Measurements from ENCODE around the gene TENT5D. TPM values are rescaled to one million over a fixed set of nuclear protein-coding genes. Genes with fewer than 3 reads are reported as not detected.
"Not testable (repeated sequence)": the region's sequence is repeated elsewhere in the genome, so short reads cannot be mapped to it uniquely, and the experiment has no call there.

The TENT5D gene
- polyA plus RNA-seq, 1 experiment: not detected

DNA sequence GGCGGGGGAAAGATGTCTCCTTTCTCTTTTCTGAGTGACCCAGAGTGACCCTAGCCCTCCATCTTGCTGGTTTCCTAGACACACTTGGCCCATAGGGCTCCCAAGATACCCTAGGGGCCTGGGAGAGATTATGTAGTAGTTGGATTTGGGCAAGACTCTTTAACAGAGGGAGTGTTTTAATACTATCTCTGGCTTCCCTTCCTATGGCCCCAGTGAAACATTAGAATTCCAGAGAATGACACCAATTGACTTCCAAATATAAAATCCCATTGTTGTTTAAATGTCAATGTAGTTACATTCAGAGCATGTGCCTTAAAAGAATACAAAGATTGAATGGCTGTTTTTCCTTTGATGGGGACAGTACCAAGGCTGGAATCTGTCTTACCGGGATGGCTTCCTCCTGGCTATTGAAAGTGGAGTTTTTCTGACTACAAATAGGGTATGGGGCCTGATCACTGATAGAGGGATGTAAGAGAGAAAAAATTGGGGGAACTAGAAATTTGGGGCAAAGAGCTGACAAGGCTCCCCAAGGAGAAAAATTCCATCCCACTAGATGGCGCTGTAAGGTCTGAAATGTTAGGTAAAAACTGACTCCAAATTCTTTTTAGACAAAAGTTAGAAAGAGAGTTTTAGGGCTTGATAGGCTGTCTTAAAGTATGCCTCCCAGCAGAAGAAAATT lies 10.7 kb downstream of the TENT5D start:
- CTCF ChIA-PET: no interaction called here
- TF ChIP-seq, protein P1, sequence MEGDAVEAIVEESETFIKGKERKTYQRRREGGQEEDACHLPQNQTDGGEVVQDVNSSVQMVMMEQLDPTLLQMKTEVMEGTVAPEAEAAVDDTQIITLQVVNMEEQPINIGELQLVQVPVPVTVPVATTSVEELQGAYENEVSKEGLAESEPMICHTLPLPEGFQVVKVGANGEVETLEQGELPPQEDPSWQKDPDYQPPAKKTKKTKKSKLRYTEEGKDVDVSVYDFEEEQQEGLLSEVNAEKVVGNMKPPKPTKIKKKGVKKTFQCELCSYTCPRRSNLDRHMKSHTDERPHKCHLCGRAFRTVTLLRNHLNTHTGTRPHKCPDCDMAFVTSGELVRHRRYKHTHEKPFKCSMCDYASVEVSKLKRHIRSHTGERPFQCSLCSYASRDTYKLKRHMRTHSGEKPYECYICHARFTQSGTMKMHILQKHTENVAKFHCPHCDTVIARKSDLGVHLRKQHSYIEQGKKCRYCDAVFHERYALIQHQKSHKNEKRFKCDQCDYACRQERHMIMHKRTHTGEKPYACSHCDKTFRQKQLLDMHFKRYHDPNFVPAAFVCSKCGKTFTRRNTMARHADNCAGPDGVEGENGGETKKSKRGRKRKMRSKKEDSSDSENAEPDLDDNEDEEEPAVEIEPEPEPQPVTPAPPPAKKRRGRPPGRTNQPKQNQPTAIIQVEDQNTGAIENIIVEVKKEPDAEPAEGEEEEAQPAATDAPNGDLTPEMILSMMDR (IDR thresholded peaks at IDR 0.05; ENCODE audit: insufficient read depth, low read depth, low read length): no peak
- Histone ChIP-seq H3K27me3 (ENCODE audit: control insufficient read depth, insufficient read depth, low read length) (no peaks in the 10 kb centered on the region), H3K36me3 (ENCODE audit: control insufficient read depth, insufficient read depth, low read length) (no peaks in the 10 kb centered on the region), H3K4me3 (ENCODE audit: low read depth, low read length) (no peak overlapping the region)
- DNase-seq (ENCODE audit: low read depth): no peak
- POLR2A ChIA-PET: no interaction called here

DNA sequence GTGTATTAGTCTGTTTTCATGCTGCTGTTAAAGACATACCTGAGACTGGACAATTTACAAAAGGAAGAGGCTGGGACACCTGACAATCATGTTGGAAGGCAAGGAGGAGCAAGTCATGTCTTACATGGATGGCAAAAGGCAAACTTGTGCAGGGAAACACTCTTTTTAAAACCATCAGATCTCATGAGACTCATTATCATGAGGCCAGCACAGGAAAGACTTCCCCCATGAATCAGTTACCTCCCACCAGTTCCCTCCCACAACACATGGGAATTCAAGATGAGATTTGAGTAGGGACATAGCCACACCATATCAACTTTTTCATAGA lies 11.2 kb downstream of the TENT5D start:
- no peak overlapping the region for H3K4me3 ChIP-seq (ENCODE audit: low read depth, low read length)
- no peak for DNase-seq (ENCODE audit: low read depth)
- ChIA-PET CTCF (no interaction called here), POLR2A (no interaction called here)
- H3K36me3 ChIP-seq (ENCODE audit: control insufficient read depth, insufficient read depth, low read length): no peaks in the 10 kb centered on the region
- H3K27me3 ChIP-seq (ENCODE audit: control insufficient read depth, insufficient read depth, low read length): no peaks in the 10 kb centered on the region
- TF ChIP-seq, protein P1 (IDR thresholded peaks at IDR 0.05; ENCODE audit: insufficient read depth, low read depth, low read length): no peak

DNA sequence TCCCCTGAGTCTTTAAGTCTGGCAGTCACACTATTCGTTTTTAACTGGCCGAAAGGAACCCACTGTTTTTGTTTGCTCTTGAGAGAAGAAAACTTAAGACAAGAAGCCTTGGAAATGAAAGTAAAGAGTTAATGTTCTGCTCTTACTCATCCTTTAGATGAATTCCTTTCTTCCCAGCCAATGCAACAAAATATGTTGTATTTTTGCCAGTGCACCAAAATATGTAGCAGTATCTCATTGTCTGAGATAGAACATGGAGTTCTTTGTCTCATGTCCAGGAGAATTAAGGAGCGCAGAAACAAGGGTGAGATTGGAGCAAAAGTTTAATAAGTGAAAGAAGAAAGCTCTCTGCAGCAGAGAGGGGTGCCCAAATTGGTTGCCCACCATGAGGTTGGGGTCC lies 12.2 kb downstream of the TENT5D start:
- DNase-seq (ENCODE audit: low read depth): no peak
- TF ChIP-seq, protein P1 (IDR thresholded peaks at IDR 0.05; ENCODE audit: insufficient read depth, low read depth, low read length): no peak
- ChIA-PET POLR2A (no interaction called here), CTCF (no interaction called here)
- H3K36me3 ChIP-seq (ENCODE audit: control insufficient read depth, insufficient read depth, low read length): no peaks in the 10 kb centered on the region
- H3K4me3 ChIP-seq (ENCODE audit: low read depth, low read length): no peak overlapping the region
- no peaks in the 10 kb centered on the region for H3K27me3 ChIP-seq (ENCODE audit: control insufficient read depth, insufficient read depth, low read length)

DNA sequence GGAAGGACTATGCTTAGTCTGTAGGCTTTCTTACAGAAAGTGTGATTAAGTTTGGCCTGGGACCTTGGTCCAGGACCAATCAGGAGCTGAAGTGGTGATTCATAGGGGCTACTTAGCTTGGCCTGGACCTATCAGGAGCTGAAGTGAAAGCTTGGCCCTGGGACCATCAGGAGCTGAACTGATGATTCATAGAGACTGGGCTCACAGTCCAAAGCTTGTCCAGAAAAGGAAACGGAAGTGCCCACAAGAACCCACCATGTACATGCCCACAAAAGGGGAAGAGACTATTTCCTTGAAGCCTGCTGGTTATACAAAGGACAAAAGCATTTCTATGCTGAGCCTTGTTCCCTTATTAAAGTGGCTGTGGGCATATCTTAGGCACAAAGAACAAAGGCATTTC lies 12.6 kb downstream of the TENT5D start:
- ChIA-PET CTCF (no interaction called here), POLR2A (no interaction called here)
- TF ChIP-seq, protein P1 (IDR thresholded peaks at IDR 0.05; ENCODE audit: insufficient read depth, low read depth, low read length): no peak
- Histone ChIP-seq H3K36me3 (ENCODE audit: control insufficient read depth, insufficient read depth, low read length) (no peaks in the 10 kb centered on the region), H3K27me3 (ENCODE audit: control insufficient read depth, insufficient read depth, low read length) (no peaks in the 10 kb centered on the region), H3K4me3 (ENCODE audit: low read depth, low read length) (no peak overlapping the region)
- DNase-seq (ENCODE audit: low read depth): no peak

DNA sequence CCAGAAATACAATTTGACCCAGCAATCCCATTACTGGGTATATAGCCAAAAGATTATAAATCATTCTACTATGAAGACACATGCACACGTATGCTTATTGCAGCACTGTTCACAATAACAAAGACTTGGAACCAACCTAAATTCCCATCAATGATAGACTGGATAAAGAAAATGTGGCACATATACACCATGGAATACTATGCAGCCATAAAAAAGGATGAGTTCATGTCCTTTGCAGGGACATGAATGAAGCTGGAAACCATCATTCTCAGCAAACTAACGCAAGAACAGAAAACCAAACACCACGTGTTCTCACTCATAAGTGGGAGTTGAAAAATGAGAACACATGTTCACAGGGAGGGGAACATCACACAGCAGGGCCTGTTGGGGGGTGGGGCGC lies 47.9 kb downstream of the TENT5D start:
- DNase-seq (ENCODE audit: low read depth); CTCF ChIA-PET; H3K36me3 ChIP-seq (ENCODE audit: control insufficient read depth, insufficient read depth, low read length); POLR2A ChIA-PET; H3K4me3 ChIP-seq (ENCODE audit: low read depth, low read length); H3K27me3 ChIP-seq (ENCODE audit: control insufficient read depth, insufficient read depth, low read length): not testable (repeated sequence)

DNA sequence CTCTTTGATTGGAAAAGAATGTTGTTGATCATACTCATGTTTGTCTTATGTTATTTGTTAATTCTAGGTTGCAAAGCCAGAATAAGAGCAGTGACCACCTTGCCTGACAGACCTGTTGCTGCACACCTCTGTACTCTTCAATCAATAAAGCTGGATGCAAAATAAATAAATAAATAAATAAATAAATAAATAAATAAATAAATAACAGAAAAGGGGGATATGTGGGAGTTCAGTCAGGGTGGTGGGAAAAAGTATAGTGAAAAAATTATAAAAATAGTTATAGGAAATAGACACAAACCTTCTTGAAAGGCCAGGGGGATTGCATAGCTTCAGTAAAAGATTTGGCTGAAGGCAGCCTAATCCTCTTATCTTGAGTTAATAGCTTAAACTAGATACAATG lies 51.3 kb downstream of the TENT5D start:
- H3K36me3 ChIP-seq (ENCODE audit: control insufficient read depth, insufficient read depth, low read length): no peaks in the 10 kb centered on the region
- ChIA-PET CTCF (no interaction called here), POLR2A (no interaction called here)
- no peak for DNase-seq (ENCODE audit: low read depth)
- H3K4me3 ChIP-seq (ENCODE audit: low read depth, low read length): no peak overlapping the region
- no peaks in the 10 kb centered on the region for H3K27me3 ChIP-seq (ENCODE audit: control insufficient read depth, insufficient read depth, low read length)
- TF ChIP-seq, protein P1 (IDR thresholded peaks at IDR 0.05; ENCODE audit: insufficient read depth, low read depth, low read length): no peak

All from BJ (cell line).